Limb (tissue), 2 donors: Measurements from ENCODE around the gene DIO3.

ENCODE experiments used
- DNase-seq, 2 donors: peaks; one replicate each; pipeline ENCODE4 v3.0.0-alpha.2; 2016; ENCODE audit errors: extremely low spot score in 2 of 2

Gene DIO3

DNA sequence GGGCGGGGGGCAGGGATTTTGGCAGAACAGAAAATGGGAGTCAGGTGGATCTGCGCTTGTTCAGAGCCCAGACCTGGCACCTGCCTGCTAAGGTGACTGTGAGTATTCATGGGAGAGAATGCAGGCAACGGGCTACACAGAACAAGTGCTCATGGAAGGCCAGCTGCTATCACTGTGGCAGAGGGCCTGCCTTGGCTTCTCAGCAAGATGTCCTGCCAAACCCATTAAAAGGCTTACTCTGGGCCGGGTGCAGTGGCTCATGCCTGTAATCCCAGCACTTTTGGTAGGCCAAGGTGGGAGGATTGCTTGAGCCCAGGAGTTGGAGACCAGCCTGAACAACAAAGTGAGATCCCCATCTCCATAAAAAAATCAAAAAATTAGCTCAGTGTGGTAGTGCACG, 21.0 kb downstream of the DIO3 start:
- no peak for DNase-seq

DNA sequence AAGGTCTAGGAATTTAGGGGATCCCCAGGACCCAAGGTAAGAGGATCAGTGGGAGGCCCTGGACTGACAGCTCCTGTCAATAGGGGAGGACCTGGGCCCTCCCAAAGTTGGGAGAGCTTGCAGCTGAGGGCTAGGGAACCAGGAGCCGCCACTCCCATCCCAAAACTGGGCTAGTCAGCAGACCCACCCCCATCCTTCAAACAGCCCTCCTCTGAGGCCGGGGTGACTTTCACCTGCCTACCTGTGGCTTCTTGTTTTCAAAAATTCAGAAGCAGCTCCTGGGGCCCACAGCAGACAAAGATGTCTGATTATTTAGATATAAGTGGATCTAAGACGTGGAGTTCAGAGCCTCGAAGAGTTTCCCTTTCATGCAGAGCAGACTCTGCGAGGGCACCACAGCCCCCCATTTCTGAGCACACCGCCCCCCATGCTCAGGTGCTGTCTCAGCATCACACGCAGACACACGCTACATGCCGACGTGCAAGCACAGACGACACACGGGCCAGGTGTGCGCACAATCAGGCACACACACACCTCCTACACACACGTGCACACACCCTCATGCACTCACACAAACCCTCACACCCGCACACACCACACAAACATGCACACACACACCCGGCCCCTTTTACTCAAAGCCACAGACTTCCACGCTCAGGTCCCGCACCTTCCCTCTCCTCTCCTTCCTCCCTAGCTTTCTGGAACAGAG, 21.9 kb downstream of the DIO3 start:
- DNase-seq: no peak

DNA sequence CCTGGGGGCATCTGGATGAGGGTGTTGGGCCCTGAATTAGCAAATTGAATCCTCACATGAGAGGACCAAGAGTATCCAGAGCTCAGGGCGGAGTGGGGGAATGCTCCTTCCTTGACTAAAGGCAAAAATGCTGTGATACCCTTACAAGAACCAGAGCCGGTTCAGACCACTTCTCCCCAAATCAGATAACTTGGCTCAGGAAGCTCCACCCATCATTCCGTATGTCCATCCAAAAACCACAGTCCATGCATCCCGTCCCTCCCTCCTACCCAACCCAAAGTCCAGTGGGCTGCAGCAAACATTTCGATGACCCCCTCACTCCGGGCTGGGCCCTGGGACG, 22.4 kb downstream of the DIO3 start:
- DNase-seq: no peak

DNA sequence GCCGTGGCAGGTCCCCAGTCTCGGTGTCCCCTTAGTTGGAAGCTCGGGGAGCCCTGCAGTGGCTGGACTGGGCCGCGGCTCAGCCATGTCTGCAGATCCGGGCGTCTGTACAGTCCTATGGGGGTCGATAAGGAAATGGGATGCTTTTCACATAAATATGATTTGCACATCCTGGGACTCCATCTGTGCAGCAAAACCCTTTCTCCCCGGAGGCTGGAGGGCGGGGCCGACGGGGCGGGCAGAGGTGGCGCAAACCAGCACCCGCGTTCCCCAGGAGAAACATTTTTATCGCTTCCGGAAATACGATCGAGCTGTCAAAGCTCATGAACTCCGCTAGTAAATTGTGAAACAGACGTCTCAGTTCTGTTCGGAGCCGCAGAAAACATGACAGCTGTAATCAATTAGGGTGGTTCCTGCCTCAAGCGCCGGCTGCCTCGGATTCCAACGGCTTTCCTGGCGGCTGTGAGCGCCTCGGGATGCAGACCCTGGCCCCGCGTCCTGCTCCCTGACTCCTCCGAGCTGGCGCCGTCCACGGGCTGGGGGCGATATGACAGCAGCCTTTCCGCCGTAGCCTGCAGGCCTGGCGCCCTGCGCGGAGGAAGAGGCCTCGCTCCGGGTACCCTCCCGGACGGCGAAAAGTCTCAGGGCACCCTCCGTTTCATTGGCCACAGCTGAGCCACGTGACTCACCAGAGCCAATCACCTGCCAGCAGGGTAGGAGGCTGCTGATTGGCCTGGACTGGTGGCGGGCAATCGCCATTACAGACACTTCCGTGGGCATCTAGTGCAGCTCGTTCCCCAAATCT, 23.0 kb downstream of the DIO3 start:
- peak; percentile 69 to 82 for DNase-seq

DNA sequence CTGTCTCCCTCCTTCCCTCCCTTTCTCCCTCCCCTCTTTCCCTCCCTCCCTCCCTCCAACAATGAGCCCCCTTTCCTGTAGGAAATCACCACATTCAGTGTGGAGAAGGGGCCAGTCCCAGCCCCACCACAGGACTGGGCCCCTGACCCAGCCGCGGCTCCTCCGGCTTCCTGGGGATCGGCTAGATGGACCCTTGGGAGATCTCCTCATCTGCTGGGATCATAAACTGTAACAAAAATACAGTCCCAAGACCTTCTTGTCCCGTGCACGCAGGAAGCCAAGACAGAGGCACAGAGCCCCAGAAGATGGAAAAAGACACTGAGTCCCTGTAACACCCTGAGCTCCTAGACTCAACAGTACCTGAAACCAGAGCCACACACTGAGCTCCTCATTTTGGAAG, 23.9 kb downstream of the DIO3 start:
- DNase-seq: no peak

DNA sequence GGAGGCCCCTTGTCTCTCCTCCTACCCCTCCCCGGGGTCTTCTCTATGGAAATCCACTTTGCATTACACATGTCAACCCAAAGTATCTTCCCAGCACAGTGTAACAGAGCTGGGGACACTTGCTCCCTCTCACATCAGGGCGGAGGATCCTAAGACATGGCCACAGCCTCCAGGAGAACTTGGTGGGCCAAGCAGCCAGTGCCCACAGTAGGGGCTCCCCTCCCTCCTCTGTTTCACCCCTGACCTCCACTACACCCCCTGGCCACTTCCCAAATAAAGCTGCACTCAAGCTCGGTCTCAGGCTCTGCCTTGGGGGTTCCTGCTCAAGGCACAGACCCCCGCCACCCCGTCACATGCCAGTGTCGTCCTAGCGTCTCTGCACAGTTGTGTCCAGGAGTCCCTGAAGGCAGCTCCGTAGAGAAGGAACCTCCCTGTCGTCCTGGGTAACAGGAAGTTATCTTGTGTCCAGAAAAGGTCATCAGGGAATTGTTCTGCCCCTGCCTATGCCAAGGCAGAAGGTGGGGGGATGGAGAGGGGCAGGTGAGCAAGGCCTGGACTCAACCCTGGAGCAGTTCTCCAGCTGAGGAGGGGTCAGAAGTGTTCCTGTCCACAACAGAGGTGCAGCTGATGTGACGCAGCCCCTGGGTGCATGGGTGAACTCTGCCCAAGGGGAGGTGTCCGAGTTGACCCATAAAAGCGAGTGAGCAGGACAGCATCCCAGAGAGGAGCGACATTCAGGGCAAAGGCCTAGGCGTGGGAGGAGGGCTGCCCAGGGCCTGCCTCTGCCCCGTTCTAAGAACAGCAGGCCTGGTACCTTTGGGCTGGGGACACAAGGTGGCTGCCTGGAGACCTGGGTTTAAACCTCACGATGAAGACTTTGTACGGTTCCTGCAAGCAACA, 25.5 kb downstream of the DIO3 start:
- no peak for DNase-seq

DNA sequence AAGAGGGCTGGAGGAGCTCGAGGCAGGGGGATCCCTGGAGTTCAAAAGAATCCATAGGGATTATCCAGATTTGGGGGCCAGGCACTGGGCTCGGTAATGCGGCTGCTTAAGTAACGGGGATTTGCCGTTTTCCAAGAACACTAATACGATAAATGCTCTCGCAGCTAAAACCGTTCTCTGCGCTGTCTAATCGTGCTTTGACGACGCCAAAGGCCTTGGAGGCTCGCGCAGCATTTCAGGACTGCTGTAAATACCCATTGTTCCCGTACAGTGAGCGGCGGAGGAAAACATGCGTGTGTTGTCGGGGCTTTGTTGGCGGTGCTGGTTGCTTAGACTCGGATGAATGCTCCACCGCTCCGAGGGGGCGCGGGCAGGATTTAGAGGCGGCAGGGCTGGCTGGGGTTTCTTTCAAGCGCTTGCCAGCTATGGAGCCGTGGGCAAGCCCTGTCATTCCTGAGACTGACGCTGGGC, 26.2 kb downstream of the DIO3 start:
- no peak for DNase-seq

DNA sequence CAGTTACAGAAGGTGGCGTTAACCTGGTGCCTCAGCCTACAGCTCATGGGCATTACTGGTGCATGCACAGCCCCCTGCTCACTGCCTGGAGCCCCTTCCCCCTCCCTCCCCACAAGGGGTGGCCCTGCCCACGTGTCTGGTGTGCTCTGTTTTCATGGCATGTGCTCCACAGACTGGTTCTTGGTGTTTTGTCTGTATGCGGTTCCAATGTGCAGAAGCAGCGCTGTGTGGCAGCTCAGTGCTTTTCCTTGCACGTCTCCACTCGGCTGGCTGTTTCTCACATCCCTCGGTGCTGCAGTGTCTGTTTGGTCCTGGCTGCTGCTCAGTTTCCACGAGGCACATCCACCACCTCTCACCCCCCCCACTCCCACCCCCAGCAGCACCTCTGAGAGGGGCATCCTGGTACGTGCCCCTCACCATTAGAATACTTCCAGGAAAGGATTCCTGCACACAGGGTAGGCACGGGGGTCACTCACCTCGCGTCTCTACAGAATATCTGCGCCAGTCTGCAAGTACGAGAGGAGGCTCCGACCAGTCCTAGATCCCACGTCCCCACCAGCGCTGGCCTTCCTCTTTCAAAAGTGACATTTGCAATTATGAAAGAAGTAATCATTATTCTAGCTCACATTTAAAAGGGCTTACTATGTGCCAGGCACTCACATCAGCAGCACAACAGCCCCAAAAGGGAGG, 27.1 kb downstream of the DIO3 start:
- no peak for DNase-seq

DNA sequence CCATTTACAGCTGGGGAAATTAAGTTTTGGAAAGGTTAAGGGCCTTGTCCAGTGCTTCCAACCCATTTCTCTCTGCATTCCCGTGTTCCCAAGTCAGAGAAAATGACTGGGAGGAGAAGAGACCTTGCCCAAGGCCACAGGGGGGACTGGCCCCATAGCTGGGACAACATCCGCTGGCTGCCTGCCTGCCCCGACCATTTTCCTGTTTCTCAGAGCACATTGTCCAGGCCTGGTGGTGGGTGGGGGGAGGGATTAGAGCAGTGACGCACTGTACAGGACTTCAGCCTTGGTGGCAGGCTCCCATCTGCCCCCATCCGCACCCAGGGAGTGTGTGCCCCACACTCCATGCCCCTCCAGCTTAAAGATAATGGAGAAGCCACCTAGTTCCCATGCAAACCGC, 27.7 kb downstream of the DIO3 start:
- no peak for DNase-seq

DNA sequence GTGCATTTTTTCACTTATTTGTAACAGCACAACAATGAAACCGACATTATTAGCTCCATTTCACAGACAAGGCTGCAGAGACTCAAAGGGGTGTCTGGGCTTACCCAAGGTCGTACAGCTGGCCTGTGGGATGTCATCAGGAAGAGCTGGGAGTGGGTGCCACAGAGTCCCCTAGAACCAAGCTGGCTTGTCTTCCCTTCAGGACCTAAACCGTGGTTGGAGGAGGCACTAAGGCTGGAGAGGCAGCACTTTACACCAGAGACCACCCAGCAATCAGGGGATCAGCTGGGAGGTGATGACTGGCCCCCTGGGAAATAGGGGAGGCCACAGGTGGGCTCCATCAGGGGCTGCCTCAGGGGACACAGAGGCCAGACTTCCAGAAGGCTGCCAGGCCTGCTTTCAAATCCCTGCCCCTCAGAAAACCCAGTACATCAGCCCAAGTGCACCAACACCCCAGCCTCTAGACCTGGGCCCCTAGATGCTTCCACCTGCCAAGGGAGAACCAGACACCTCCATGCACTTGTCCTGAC, 28.3 kb downstream of the DIO3 start:
- no peak for DNase-seq

DNA sequence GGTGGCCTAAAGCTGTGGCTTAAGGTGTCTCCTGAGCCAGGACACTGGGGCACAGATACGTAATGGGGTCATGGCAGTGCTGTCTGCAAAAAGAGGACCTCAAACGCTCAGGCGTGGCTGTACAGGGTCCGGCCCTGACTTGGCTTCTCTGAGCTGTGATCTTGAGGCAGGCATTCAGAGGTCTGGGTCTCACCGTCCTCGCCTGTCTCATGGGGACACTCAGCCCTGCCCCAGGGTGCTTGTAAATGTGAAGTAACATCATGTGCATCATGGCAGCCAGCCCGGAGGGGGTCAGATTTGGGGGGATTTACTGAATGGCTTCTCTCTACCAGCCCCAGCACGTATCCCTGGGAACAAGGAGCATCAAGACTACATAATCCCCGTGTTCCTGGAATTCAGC, 28.8 kb downstream of the DIO3 start:
- DNase-seq: no peak

DNA sequence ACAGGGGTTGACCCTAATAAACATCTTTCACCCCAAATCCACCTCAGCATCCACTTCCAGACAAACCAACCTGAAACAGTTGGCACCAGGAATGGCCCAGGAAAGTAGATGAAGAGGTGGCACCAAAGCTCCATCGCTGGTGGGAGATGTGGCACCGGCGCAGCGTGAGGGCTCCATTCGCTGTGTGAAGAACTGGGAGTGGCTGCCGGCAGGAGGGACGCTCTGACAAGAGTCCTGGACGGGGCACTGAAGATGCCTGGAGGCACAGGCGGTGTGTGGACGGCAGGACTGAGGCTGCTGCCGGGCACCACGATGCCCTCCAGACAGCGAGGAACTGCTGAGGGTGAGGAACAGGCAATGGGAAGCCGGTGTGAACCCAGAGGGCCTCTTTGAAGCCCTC, 29.3 kb downstream of the DIO3 start:
- DNase-seq: no peak

DNA sequence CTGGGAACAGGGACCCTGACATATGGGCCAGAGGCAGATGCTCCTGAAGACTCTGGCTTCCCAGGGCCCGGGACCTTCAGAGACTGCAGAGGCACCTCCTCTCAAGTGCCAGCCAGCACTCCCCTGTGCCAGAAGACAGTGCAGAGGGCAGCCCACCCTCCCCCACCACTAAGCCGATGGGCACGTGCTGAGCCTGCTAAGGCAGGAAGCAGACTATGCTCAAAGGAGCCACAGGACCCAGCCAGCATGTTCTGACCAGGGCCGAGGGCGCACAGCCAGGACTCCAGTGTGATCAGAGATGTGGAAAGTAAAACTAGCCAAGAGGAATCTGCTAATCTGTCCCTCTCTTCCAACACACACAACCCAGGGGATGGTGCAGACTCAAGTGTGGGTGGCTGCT, 29.8 kb downstream of the DIO3 start:
- no peak for DNase-seq

DNA sequence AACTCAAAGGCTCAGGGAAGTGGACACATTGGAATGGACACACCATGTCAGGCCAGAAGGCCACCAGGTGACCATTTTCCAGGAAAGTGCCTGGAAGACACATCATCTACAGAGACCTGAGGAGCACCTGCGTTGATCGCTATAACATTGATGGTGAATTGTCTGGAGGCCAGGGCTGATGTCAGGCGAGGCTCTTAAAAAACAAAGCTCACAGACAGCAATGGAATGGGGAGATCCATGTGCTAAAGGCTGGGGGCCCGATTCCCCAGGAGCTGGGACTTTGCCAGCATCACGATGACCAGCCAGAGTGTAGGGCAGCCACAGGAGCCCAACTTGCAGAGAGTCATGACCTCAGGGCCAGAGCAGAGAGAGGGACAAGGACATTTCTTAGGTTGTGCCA, 30.3 kb downstream of the DIO3 start:
- no peak for DNase-seq

DNA sequence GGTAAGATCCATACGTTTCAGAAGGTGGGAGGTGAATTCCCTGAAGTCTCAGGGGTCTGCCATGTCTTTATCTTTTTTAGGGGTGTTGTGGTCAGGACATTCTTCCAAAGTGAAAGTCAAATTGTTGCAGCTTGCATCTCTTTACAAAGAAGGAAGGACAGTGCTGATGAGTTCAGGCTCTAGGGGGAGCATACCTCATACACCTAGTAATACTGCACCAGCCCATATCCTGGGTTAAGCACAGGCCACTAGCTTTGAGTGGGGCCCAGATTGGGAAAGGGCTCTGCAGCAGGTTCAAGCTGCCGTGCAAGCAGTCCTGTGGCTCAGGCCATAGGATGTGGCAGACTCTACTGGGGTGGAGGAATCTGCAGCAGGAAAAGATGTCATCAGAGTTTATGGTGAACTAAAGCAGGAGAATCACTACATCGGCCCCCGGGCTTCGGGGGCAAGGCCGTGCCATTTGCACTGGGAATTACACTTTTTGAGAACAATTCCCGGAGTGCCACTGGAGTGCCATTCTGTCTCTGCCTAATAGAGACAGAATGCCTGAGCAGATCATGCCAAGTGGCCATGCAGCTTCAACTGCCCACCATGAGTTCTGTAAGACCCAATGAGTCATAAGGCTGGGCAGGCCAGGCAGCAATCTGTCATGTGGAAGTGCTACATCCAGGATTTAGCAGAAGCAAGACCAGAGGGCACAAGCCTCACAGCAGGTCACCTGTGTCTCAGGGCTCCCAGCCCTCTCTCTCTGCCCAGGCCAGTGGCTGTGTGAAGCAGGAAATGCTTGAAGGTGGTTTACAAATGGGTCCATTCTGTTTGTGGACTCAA, 32.3 kb downstream of the DIO3 start:
- no peak for DNase-seq

DNA sequence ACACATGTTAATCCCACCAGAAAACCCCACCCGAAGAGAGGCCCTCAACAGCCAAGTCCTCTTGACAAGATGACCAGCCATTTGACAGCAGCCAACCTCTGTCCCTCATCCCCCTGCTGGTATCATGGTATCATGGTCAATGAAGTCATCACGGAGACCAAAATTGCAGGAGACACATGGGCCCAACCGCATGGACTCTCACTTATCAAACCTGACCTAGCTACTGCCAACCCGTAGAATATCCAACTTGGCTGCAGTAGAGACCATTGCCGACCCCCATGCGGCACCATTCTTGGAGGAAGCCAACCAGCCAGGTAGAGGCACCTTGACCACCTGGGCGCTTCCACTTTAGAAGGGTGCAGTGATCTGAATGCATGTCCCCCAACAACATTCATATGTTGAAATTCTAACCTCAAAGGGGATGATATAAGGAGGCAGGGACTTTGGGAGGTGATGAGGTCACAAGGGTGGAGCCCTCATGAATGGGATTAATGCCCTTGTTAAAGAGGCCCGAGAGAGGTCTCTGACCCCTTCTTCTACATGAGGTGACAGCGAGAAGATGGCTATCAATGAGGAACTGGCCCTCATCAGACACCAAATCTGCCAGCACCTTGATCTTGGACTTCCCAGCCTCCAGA, 33.3 kb downstream of the DIO3 start:
- no peak for DNase-seq

DNA sequence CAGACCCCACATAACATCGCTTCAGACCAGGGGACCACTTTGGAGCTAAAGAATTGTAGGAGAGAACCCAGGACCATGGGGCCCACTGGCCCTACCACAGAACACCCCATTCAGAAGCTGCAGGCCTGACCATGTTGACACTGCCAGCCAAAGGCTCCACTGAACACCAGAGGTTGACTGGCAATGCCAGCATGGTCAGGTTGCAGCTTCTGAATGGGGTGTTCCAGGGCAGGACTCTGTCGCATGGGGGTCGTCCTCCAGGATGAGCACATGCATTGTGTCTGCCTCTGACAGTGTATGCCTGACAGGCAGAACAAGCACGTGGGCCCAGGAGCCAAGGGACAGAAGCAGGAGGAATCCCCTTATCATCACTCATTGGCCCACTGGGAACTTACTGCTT, 34.1 kb downstream of the DIO3 start:
- no peak for DNase-seq

DNA sequence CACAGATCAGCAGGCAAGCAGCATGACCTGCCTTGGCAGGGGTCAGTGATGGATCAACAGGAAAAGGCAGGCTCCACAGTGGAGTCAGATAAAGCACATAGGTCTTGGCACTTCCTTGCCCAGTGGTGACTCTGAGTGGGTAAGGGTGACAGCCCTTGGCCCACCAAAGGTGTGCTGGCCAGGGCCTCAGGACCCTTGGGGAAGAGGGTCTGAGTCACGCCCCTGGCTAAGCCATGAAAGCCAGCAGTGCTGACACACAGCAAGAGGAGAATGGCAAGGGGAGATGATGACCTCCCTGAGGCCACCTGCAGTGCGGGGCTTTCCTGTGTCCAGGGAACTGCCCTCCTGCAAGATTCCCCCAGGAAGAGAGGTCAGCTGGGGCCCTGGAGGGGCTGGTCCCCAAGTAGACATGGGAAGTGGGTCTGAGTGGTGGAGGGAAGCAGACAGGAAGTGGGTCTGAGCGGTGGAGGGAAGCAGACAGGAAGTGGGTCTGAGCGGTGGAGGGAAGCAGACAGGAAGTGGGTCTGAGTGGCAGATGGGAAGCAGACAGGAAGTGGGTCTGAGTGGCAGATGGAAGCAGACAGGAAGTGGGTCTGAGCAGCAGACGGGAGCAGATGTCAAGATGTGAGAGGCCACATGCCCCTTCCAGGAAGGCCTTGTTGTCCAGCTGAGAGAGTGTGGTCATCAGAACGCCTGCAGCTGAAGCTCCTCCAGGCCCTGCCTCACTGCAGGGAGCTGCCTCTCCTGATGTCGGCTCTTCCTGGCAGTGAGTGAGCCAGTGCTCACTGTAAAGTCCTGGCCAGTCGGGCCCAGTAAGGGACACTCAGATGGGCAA, 34.8 kb downstream of the DIO3 start:
- DNase-seq: no peak

DNA sequence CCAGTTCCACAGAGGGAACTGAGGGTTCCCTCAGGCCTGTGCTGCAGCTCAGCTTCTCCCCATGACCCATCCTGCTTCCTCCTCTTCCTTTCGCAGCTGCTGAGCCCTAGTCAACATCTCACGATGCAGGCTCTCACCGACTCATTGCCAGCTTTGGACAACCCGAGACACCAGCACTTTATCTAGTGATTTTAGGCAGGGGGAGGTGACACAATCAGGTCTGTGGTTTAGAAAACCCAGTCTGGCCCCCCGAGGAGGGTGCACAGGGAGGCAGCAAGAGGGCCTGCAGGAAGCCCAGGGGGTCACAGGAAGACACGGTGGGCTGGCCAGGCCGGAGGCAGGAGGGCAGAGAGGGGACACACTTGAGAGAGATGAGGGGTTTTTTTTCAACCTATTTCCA, 35.4 kb downstream of the DIO3 start:
- DNase-seq: no peak
